ENCODE measurements around the gene DCAF6.

DNA sequence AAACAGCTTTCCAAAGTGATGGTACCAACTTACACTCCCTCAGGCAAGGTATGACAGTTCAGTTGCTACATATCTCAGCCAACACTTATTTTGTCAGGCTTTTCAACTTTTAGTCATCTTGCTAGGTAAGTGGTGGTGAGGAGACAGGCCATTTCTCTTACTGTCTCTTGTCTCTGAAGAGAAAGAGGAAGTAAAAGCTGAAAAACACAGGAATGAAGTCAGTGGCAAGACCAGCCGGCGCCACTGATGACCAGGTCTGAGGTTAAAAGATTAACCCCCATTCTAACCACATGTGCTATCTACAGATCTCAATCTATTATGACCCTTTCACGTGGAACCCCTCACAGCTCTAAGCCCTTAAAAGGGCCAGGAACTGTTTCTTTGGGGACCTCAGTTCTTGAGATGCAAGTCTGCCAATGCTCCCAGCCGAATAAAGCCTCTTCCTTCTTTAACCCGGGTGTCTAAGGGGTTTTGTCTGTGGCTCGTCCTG is 26.7 kb upstream of the DCAF6 start:
- TF ChIP-seq, protein P1, sequence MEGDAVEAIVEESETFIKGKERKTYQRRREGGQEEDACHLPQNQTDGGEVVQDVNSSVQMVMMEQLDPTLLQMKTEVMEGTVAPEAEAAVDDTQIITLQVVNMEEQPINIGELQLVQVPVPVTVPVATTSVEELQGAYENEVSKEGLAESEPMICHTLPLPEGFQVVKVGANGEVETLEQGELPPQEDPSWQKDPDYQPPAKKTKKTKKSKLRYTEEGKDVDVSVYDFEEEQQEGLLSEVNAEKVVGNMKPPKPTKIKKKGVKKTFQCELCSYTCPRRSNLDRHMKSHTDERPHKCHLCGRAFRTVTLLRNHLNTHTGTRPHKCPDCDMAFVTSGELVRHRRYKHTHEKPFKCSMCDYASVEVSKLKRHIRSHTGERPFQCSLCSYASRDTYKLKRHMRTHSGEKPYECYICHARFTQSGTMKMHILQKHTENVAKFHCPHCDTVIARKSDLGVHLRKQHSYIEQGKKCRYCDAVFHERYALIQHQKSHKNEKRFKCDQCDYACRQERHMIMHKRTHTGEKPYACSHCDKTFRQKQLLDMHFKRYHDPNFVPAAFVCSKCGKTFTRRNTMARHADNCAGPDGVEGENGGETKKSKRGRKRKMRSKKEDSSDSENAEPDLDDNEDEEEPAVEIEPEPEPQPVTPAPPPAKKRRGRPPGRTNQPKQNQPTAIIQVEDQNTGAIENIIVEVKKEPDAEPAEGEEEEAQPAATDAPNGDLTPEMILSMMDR (IDR thresholded peaks at IDR 0.05): no peak
- TF ChIP-seq EZH2 (IDR thresholded peaks at IDR 0.05): no peak
